GM18517 (cell line): ENCODE measurements around the gene SHROOM3.

Source experiments
- ATAC-seq: cut with Tn5 transposase; IDR thresholded peaks from one replicate; pipeline ENCODE4 v1.9.1; 2021; ENCODE audit warnings: mild to moderate bottlenecking, moderate library complexity; ENCODE audit not compliant: unreplicated experiment

The SHROOM3 gene

DNA sequence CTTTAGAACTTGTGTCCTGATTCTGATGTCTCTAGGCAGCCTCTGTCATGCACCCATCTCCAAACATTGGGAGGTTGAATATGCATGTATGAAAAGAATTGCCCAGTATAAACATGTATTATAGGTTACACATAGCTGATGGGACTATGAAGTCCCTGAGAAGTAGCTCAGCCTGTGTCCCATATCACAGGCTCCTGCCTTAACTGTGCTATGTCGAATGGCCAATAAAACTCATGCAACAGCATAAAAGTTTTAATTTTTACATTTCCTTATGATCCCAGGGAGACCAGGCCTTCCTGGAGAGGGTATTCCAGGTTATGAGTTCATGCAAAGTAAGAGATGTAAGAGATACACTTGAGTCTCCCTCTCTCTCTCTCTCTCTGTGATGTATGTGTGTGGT, 217.4 kb downstream of the SHROOM3 start:
- no peak for ATAC-seq

DNA sequence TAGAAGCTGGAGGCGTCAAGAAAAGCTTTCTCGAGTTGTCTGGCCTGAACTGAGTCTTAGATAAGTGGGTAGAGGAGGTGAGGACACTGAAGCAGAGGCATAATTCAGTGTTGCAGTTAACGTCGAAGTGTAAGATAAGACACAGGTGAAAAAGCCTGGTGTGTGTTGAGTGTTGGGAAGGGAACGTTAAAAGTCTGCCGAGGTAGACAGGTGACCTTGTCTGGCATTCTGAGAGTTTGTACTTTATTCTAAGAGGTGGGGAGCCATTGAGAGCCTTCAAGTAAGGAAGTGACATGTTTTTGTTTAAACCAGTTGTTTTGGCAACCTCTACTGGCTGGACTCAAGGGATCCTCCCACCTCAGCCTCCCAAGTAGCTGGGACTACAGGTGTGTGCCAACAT, 219.1 kb downstream of the SHROOM3 start:
- ATAC-seq: no peak

DNA sequence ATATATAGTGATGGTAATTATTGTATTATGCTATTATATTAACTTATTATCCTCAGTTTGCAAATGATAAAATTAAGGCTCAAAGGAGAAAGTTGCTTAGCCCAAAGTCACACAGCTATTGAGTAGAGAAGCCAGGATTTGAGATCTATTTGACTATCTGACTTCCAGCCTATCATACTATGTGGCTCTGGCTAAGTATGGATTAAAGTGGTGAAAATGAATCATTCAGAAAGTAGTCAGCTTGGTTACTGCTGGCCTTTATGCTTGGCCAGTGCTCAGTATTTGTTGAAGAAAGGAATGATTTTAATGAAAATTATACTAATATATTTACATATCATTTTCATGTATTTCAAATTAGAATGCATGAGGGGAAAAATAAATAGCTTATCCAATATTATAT, 219.8 kb downstream of the SHROOM3 start:
- ATAC-seq: no peak

DNA sequence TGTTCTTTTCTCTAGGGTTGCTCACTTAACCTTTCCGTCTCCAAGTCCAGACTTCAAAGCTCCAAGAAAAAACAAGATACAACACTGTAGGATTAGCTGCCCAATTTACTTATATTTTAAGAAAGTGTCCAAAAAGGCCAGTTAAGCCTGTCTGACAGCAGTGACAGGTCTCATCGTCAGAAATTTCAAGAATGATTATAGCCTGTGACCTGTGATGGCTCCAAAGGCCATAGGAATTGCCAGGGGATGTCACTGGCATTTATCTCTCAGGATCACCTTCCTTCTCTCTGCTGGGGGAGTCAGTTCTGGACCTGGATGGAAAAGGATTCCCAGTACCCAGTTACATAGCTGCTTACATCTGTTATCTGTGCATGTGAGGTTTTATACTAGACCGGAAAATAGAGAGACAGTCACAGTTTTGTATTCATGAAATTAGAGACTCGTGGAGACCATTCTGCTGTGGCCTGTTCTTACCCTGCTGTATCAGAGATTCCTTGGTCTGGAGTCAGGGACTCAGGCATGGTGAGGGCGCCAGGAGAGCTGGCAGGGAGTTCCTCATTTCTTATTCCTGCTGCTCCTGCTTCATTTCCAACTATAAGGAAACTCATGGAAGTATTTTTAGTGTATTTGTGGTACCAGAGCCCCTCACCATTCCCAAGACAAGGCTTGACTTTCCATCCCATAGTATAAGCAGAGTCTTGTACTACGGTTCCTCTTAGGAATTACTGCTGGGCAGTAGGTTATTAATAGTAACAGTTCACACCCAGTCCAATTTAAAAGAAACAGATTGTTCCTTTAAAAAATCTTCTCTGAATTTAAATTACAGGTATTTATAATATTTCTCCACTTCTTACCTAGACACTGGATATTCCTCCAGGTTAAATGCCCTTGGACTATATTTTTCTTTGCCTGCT, 220.8 kb downstream of the SHROOM3 start:
- no peak for ATAC-seq

DNA sequence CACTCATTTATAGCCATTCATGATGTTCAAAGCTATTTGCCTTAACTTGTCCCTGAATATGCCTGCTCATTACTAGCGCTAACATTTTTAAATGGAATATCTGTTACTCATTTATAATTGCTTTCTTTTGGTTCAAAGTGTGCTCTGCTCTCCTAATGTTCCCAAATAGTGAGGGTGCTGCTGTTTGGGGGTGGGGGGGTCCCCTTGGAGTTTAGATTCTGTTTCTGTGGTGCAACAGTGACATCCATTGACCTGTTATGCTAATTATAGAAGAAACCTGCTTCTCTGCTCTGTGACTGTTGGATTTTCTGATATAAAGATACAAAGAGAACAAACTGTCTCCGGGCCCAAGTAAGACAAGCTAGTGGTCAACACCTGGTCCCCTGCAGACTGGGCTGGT, 222.4 kb downstream of the SHROOM3 start:
- no peak for ATAC-seq

DNA sequence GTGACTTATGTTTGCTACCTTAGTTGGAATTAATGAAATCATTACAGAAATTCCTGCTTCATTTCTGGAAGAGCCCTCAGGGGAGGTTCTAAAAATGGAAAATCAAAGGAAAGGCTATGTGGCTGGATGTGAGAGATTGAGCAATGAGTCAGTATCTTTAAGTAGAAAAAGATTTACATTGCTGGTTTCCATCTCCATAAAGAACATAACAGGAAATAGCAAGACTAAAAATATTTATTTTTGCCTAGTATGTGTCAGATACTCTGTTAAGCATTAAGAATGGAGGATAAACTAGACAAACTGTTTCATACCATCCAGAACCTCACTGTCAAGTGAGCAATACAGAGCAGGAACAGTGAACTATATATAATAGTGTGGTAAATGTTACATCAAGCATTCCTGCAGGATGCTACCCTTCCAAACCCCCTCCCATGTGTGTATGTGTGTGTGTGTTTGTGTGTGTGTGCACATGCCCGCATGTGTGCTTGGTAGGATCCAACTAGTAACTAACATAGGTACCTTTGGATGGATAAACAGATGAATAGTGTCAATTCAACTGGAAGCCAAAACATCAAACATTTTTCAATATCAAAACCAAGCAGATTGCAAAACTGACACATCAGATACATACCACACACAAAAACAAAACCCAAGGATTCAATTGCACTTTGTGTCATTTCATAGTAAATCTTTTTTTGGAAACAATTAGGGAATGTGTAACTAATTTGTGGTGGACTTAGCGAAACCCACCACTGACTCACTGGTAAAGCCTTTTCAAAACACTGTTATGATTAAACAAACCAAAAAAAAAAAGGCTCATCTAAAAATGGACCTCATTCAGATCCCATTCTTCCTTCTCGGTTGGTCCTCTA, 223.4 kb downstream of the SHROOM3 start:
- no peak for ATAC-seq

DNA sequence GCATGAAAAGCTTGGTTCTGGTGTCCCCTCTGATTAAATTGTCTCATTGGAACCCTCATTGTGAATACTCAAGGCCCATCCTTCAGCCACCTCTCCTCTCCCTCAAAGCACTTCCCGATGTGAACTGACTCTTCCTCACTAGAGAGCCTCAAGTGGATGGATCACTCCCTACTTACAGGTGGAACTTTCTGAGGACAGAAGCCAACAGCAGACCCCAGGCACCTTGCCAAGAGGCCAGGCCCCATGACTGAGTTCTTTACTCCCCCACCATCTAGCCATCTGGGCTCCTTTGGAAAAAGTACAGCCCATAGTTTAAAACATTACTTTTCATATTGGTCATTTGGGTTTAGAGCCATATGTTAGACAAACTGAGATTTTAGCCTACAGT, 224.1 kb downstream of the SHROOM3 start:
- no peak for ATAC-seq

DNA sequence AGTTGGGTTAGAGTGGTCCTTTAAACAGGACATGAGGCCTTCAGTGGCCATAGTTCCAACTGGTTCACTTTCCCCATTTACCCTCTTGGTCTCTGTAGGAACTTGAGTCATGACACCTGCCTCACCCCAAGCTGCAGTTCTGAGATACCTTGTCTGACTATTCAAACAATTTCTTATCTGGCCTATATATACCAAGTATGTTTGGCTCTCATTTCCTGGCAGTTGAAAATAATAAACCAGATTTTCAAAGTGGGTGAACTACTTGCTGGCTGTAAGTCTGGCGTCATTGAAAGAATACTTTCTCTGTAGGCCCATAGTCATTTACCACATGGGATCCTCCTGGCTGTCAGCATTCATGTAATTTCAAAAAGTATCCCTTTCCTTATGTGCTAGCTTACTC, 228.8 kb downstream of the SHROOM3 start:
- no peak for ATAC-seq

DNA sequence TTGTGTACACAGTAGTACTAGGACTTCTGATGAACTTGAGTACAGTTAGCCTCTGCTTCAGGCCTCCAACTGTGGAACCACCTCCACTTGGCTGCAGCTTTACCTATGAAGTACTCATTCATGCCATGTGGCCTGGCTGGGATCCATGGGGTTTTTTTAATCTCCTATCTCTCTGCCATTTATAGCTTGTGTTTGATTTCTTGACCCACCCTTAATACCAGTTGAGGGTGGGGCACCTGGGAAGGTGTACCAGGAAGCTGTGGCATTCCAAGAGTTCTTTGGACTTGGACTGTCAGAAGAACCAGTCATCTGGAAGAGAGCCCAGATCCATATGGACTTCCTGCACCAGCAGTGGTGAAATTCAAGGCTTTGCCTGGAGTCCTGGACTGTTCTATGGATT, 230.1 kb downstream of the SHROOM3 start:
- ATAC-seq: no peak

DNA sequence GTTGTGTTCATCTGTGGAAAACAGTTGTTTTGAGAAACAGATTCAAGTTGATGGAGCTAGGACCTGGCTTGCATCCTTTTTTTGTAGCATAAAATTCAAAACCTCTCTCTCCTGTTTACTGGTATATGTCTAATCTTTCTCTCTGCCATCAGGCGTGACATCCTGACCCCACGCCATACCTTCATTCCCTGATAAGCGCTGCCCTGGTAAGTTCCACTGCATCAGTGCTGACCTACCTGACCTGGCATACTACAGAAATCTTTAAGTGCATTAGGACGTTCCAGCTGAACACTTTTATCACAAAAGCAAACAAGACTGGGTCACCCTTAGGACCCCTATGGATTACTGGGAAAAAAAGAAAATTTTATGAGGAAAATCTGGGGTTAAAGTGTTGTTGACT, 230.7 kb downstream of the SHROOM3 start:
- ATAC-seq: no peak

DNA sequence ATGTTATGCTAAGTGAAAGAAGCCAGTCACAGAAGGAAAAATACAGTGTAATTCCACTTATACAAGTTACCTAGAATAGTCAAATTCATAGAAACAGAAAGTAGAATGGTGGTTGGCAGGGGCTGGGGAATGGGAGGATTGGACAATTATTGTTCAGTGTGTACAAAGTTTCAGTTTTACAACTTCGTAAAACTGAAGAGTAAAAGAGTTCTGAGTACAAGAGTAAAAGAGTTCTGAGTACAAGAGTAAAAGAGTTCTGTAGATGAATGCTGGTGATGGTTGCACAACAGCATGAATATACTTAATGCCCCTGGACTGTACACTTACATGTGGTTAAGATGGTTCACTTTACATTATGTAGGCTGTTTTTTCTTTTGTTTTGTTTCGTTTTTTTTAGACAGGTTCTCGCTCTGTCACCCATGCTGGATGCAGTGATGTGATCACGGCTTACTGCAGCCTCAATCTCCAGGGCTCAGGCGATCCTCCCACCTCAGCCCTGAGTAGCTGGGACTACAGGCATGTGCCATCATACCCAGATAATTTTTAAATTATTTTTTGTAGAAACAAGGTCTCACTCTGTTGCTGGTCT, 232.0 kb downstream of the SHROOM3 start:
- no peak for ATAC-seq

DNA sequence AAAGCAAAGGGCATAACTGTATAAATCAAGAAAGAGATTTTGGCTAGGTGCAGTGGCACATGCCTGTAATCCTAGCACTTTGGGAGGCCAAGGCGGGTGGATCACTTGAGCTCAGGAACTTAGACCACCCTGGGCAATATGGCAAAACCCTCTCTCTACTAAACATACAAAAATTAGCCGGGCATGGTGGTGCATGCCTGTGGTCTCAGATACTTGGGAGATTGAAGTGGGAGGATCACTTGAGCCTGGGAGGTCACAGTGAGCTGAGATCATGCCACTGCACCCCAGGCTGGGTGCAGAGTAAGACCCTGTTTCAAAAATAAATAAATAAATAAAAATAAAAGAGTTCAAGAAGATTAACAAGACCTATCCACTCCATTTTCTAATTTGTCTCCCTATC, 235.6 kb downstream of the SHROOM3 start:
- no peak for ATAC-seq

DNA sequence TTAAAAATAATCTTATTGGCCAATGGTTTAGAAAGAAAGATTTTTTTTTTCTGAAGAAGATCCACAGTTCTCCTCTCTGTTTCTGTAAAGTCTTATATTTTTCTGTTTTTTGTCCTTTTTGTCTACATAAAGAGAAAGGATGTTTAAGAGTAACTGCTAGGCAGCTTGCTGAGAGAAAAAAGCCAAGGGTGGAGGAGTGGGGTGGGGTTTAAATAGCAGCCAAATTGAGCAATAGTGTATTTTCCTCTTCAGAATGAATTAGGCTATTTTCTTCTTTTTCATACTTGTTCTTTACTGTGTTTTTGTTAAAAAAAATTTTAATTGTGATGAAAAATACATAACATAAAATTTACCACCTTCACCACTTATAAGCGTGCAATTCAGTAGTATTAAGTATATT, 238.3 kb downstream of the SHROOM3 start:
- no peak for ATAC-seq

DNA sequence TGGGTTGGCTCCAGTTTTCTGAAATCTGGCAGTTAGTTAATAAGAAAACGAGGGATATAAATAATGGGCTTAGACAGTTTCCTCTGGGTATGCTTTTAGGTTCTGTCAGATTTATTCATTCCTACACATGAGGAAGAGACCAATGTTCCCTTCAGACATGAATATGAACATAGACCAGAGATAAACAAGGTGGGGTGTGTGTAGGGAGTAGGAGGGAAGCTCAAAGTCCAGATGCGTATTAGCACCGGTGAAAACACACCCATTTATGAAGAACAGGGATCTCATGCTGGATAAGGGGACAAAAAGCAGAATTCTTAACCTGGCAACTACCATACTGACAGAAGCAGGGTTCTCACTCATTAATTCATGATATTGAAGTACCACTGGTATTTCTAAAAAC, 240.0 kb downstream of the SHROOM3 start:
- ATAC-seq: no peak

DNA sequence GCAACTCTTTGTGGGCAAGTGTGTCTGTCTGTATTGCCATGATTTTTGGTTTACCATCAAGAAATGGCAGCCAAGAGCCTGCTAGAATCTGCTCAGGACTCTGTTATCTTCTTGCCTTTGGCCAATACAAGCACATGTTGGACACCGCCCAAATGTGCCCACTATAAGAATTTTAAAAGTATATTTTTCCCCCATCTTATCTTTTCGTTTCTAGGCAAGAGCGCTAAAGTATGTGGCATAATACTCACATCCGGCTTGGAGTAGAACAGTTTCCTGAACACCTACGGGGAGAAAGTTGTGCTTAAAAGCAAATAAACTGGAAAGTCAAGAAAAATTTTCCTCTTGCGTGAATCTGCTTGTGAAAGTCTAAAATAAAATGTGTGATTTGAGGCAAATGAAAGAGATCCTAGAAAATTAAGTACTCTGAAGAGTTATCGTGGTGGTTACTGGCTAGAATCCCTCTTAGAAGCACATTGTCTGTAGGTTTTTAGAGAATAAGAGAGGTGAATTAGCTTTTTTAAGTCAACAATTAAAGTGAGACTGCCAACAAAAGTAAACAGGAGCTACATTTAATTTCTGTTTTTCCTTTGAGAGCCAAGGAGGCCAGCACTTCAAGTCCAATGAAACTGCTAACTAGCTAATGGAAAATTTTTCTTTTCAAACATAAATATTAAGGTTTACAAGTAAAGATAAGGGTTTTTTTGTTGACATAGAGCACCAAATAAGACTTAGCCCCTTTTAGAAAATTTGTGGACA, 242.7 kb downstream of the SHROOM3 start:
- ATAC-seq: no peak

DNA sequence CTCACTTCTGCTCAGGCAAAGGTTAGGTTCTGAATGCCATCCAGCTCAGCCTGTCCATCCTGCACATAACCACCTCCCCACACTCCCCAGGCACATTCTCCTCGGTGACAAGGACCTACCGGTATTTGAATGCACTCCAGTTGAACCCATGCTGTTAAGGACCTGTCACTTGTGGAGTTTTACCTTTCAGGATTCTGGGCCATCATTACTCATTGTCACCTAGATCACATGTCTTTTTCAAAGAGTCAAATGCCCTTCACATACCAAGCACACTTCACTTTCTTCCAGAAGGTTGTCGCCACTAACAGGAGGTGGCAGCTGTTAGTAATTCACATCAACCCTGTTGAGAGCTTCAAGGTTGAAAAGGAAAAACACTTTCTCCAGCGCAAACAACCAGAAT, 244.7 kb downstream of the SHROOM3 start:
- ATAC-seq: no peak

DNA sequence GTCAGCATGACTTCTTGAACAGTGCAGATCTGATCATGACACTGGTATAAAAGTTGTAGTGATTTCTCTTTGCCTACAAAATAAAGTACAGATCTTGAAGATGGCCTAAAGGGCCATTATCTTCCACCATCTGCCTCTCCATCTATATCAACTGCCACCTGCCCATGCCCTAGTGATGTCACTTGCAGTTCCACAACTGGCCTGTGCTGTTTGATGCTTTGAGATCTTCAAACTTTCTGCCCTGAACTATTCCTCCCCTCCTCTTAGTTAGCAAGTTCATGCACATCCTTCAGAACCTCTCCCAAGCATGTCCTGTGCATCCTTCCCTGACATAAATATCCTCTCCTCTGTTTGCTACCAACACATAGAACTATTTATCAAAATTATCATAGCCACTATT, 245.9 kb downstream of the SHROOM3 start:
- ATAC-seq: no peak

DNA sequence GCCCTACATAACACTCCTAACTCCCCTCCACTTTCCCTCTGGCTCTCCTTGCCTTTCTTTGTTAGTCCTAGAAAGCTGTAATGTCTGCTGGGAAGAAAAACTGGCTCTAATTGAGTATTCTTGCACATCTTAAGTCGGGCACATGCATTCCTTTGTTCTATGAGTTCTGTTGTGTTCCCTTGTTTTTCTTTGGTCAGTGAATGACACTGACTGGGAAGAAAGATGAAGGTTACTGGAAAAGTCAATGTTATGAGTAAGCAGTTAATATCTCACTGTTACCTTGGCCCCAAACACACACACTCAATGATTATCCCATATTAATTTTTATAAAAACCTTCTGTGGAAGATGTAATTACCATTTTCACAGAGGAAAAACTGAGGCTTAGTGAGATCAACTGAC, 247.0 kb downstream of the SHROOM3 start:
- no peak for ATAC-seq

DNA sequence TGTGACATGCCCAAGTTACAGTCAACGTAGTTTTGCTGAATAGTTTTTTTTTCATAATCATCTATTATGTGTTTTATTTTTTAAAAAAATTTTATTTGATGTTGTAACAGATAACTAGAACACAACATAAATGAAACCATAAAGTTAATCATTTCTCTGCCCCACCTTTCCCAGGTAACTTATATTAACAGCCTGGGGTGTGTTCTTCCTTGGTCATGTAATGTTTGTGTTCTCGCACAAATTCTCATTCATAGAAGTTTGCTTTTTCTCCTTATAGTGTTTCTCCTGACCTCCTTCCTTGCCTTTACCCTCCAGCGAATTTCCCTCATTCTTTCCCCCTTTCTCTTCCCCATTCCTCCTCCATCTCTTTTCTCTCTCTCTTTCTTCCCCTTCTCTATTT, 248.1 kb downstream of the SHROOM3 start:
- ATAC-seq: no peak

DNA sequence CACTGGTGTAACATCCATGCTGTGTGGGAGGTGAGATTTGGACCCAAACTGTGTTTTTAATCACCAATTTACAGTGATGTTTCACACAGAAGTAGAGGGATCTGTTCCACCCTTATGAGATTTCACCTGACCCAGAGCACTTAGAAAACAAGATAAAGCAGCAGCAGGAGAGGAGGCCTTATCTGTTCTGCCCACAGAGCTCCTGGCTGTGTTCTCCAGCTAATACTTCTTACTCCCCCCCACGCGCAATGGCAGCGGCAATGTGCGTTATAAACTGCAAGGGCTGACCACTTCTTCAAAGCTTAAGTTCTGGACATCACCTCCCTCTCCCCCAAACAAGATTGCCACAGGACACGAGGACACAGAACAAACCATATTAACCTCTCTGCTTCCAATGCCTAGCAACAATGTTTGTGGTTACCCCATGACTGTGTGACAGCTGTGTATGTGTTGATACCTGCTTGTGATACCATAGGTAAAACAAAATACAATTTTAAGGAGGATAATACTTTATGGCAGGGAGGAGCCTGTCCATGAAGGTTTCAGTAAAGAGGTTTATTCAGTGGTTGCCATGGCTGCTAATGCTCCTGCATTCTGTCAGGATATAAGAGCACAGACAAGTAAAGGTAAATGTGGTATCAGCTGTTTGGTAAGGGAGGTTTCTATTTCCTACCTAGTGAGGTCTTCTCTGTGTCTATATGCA, 252.9 kb downstream of the SHROOM3 start:
- ATAC-seq: no peak
